HCT116 (cell line): ENCODE measurements around the gene SF1.

Source experiments
- EZH2phosphoT487 ChIP-seq: fragments of 200-600 bp; IDR thresholded peaks from 2 replicates; pipeline ENCODE4 v1.6.1; 2018; ENCODE audit warnings: antibody characterized with exemption, borderline replicate concordance
- JUND ChIP-seq: IDR thresholded peaks from 2 replicates; pipeline ENCODE4 v1.6.1; 2012
- POLR2AphosphoS5 ChIP-seq: IDR thresholded peaks from 2 replicates; pipeline ENCODE4 v1.6.1; 2011; ENCODE audit warnings: mild to moderate bottlenecking, low read depth, low read length, moderate library complexity
- ZNF274 ChIP-seq: fragments of 200-500 bp; sonication (Bioruptor generic); IDR thresholded peaks from 2 replicates; pipeline ENCODE4 v1.6.1; 2014; ENCODE audit warnings: mild to moderate bottlenecking, low read depth, low read length, inconsistent platforms
- TF ChIP-seq, protein P1 (sequence below), 3 experiments: fragments of 200-600 bp in 1 of 3; sonication (generic) in 1 of 3; IDR thresholded peaks in 2 of 3; conservative IDR thresholded peaks in 1 of 3; 2 replicates each; pipeline ENCODE4 v1.5.1; 2012 to 2017; ENCODE audit warnings: low read depth in 2 of 3, low read length in 2 of 3, antibody characterized with exemption in 1 of 3, borderline replicate concordance in 1 of 3, control low read depth in 1 of 3, mild to moderate bottlenecking in 1 of 3, mixed read lengths in 1 of 3, mixed run types in 1 of 3, moderate library complexity in 1 of 3; ENCODE audit not compliant: insufficient read depth in 1 of 3
- TF ChIP-seq, protein P2 (sequence below): IDR thresholded peaks from 2 replicates; pipeline ENCODE4 v1.6.1; 2012

DNA sequence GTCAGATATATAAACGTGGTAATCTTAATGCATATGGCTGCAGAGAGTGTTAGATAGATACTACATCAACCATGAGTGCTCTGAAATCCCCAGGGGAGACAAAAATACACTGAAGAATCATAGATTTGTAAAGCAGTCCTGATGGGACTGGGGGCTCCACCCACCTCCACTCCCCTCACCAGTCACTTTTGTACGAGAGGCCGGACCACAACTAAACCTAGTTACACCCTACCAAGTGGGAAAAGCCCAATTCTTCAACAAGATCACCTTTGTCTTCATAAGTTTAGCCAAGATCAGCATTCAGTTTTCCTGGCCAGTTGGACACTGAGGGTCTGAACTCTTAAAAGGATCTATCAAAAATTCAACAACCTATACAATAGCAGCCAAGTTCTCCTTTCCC, 1.5 kb downstream of the SF1 start:
- TF ChIP-seq, protein P1, sequence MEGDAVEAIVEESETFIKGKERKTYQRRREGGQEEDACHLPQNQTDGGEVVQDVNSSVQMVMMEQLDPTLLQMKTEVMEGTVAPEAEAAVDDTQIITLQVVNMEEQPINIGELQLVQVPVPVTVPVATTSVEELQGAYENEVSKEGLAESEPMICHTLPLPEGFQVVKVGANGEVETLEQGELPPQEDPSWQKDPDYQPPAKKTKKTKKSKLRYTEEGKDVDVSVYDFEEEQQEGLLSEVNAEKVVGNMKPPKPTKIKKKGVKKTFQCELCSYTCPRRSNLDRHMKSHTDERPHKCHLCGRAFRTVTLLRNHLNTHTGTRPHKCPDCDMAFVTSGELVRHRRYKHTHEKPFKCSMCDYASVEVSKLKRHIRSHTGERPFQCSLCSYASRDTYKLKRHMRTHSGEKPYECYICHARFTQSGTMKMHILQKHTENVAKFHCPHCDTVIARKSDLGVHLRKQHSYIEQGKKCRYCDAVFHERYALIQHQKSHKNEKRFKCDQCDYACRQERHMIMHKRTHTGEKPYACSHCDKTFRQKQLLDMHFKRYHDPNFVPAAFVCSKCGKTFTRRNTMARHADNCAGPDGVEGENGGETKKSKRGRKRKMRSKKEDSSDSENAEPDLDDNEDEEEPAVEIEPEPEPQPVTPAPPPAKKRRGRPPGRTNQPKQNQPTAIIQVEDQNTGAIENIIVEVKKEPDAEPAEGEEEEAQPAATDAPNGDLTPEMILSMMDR (IDR thresholded peaks at IDR 0.05 in 2 of 3, conservative IDR thresholded peaks at IDR 0.05 in 1 of 3; ENCODE audit: borderline replicate concordance in 1 of 3, insufficient read depth in 1 of 3, low read depth in 2 of 3, low read length in 2 of 3), result no peak
- TF ChIP-seq POLR2AphosphoS5 (no peak), ZNF274 (no peak), JUND (no peak), EZH2phosphoT487 (no peak)
- TF ChIP-seq, protein P2, sequence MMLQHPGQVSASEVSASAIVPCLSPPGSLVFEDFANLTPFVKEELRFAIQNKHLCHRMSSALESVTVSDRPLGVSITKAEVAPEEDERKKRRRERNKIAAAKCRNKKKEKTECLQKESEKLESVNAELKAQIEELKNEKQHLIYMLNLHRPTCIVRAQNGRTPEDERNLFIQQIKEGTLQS, result no peak
